ENCODE measurements around the gene CSH1.

CSH1 gene

GRCh38 chr17:63855185-63855584, 41.2 kb downstream of the CSH1 start:
- DNase-seq: no peak

- no peak for DNase-seq
Observed at GRCh38 chr17:63854709-63855108, 41.7 kb downstream of the CSH1 start.

GRCh38 chr17:63853260-63853659, 43.1 kb downstream of the CSH1 start:
- DNase-seq: no peak

GRCh38 chr17:63850401-63850800, 46.0 kb downstream of the CSH1 start:
- DNase-seq: no peak

GRCh38 chr17:63848834-63849689, 47.3 kb downstream of the CSH1 start:
- DNase-seq: peak; percentile 87 to 97 (median 90)

GRCh38 chr17:63847525-63848249, 48.7 kb downstream of the CSH1 start:
- no peak for DNase-seq

GRCh38 chr17:63845509-63845908, 50.9 kb downstream of the CSH1 start:
- no peak for DNase-seq
